Epithelial cell of esophagus (primary cell): ENCODE results near the gene COL8A1.

Source experiments
- DNase-seq: peaks from one replicate; pipeline ENCODE4 v3.0.0; 2010; ENCODE audit warnings: low read depth
- H3K4me3 ChIP-seq: 2 replicates; pipeline ENCODE4 v1.5.1; 2011; ENCODE audit warnings: mild to moderate bottlenecking, low read length, control low read depth
- CTCF ChIP-seq: IDR thresholded peaks from 2 replicates; pipeline ENCODE4 v1.5.1; 2011; ENCODE audit warnings: low read depth, mild to moderate bottlenecking, low read length, control low read depth, inconsistent platforms; ENCODE audit not compliant: insufficient read depth; ENCODE audit errors: missing control alignments

COL8A1 gene

GRCh38 chr3:99843590-99844258 lies 205.3 kb downstream of the COL8A1 start:
- no peak overlapping the region for H3K4me3 ChIP-seq
- no peak for DNase-seq
- TF ChIP-seq CTCF, result no peak

GRCh38 chr3:99845331-99845730 lies 206.9 kb downstream of the COL8A1 start:
- no peak for TF ChIP-seq CTCF
- H3K4me3 ChIP-seq, result no peak overlapping the region
- DNase-seq, result no peak

GRCh38 chr3:99845999-99846398 lies 207.6 kb downstream of the COL8A1 start:
- TF ChIP-seq CTCF, result no peak
- DNase-seq, result no peak
- H3K4me3 ChIP-seq, result no peak overlapping the region

GRCh38 chr3:99846477-99847160 lies 208.2 kb downstream of the COL8A1 start:
- no peak overlapping the region for H3K4me3 ChIP-seq
- no peak for TF ChIP-seq CTCF
- DNase-seq, result peak; percentile 19

GRCh38 chr3:99848433-99848832 lies 210.0 kb downstream of the COL8A1 start:
- TF ChIP-seq CTCF, result no peak
- no peak for DNase-seq

More at GRCh38 chr3:99848433-99848832, 210.0 kb downstream of the COL8A1 start:
- no peak overlapping the region for H3K4me3 ChIP-seq
